ENCODE results near the gene KCTD16.

The KCTD16 gene

DNA sequence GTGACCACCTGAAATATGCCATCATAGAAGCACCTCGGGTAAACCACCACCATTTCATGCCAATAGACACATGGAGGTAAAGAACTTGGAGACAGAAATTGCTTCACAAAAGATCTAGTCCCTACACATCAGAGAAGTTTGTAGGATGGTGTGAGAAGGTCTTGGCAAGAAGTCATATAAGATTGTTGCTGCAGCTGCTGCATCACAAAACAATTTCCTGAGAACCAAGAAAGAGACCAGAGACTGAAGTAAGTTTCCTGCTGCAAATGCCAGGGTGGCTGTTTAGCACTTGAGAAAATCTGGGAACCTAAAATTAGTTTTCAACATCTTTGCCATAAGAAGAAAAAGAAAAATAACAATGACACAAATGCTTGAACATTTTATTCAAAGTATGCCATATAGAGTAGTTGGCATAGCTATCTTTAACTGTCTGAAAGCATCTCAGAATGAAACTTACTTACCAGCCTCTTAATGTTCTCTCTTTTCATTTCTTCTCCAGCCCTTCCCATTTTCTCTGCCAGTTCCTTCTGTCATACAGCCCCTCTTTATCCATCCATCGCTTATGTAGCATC is 114.3 kb downstream of the KCTD16 start:
- DNase-seq (ENCODE audit: low read depth): no peak

DNA sequence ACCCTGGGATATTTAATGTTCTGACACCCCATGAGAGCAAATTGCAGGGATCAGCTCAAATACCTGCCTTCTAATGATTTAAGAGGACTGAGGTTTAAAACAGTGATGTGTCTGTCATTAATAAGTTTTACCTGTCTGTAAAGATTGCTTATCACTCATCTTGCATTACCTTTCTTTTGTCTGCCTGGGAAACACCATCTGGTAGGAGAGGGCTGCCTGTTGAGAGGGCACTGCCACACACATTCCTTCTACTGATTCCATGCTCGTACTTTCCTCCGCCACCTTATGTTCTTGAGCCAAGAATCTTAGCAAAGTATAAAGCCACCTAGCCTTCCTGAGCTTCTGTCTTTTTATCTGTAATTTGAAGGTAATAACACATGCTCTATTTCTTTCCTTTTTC is 118.6 kb downstream of the KCTD16 start:
- no peak for DNase-seq (ENCODE audit: low read depth)

DNA sequence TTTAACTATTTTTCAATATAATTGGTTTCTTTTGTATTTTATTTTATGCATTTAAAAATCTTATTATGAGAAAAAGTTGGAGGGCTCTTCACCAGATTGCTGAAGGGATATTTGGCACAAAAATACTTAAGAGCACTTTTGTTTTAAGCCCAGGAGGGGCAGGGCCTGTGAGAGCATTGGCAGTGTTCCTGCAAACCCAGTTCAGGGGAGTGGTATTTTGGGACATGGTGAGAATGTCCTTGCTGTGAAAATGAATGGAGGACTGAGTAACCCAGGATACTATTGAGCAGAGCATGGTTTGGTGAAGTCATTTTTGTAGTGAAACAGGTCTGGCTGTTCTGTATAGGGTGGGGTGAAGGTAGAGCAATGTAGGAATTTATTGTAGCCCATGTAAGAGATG is 121.4 kb downstream of the KCTD16 start:
- no peak for DNase-seq (ENCODE audit: low read depth)

DNA sequence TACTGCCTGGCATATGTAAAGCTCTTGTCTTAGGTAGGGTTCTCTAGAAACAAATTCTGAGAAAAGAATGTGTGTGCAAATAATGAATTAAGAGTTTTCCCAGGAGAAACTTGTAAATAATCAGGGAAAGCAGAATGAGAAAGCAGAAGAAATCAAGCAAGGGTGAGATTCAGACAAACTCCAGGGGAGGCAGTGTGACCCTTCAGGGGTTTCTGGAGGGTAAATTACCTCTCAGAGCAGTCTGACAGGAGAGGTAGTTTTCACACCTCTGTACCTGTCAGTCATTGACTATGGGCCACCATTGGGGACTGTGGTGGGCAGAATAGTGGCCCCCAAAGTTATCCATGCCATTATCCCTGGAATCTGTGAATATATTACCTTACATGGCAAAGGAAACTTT is 124.6 kb downstream of the KCTD16 start:
- no peak for DNase-seq (ENCODE audit: low read depth)

DNA sequence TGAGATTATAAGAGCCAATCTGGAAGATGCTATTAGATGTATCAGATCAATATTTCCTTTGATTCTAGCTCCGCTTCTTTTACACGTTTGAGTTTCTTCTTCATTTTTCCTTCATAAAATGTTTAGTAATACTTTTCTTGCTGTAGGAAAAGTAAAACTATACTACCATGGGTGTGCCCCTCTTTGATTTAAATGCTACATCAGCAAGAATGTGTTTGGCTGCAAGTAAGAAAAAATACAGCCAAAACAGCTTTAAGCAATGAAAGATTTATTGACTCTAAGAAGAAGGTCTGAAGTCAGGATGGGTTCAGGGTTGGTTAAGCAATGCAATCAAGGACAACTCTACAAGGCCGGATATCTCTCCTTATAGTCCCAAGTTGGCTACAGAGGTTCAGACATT is 126.4 kb downstream of the KCTD16 start:
- DNase-seq (ENCODE audit: low read depth): no peak

DNA sequence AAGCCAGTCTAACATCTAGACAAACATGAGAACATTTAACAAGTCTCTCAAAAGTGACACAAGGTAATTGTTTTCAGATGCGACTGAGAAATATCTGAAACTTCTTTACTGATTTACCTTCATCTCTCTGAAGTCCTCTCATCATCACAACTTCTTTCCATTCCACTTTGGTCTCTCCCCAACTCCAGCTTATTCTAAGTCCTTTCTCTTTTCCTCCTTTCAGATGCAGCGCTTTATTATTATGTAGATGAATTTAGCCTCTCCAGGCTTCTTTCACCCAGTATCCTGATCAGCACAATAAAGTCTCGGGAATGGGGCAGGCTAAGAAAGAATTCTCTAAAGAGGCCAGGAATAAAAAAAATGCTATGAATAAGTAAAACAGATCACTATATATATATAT is 128.0 kb downstream of the KCTD16 start:
- DNase-seq (ENCODE audit: low read depth): no peak

DNA sequence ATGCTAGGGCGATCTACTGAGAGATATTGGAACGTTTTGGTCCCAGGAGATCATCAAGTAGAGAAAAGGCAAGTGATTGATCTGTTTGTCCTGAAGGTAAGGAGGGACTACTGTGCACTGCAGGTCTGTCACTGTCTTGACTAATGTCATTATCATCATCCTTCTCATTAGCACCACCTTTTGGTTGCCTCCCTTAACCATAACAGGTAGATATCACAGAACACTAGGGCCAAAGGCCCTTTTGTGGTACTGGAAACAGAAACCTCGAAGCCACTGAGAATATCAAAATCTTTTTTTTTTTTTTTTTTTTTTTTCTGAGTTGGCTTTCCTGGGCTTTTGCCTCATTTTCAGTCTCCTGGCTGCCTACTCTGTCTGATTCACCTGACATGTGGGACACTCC is 134.0 kb downstream of the KCTD16 start:
- no peak for DNase-seq (ENCODE audit: low read depth)

DNA sequence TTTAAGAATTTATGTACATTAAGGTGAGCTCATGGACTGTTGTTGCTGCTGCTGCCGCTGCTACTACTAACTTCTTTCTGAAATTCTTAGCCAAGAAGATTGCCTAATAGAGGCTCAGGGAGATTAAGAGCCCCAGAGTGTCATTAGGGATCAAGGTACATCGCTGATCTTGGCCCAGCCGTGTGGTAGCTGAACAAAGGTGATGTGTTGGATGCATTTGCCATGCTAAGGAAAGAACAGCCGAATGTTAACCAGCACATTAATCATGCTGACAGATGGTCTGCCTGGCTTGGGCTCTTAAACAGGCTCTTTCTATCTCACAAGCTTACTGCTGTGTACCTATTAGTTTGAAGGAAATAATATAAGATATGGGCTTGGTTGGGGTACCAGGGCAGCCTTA is 137.1 kb downstream of the KCTD16 start:
- no peak for DNase-seq (ENCODE audit: low read depth)

DNA sequence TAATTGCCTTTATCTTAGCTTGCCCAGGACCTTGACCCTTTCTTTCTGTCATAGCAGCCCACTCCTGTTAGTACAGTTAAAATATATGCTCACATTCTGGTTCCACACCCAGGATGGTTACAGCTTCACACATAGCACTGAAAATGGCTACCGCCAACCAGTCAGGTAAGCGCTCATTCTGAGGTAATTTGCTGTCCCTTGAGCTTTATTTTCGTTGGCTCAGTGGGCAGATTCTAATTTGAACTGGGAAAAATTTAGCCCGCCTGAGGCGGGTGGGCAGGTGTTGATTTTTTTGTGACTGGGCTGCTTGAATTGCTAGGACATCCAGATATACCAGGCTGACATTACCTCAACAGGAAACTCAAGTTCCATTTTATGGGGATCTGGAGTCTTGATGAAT is 137.5 kb downstream of the KCTD16 start:
- DNase-seq (ENCODE audit: low read depth): no peak

DNA sequence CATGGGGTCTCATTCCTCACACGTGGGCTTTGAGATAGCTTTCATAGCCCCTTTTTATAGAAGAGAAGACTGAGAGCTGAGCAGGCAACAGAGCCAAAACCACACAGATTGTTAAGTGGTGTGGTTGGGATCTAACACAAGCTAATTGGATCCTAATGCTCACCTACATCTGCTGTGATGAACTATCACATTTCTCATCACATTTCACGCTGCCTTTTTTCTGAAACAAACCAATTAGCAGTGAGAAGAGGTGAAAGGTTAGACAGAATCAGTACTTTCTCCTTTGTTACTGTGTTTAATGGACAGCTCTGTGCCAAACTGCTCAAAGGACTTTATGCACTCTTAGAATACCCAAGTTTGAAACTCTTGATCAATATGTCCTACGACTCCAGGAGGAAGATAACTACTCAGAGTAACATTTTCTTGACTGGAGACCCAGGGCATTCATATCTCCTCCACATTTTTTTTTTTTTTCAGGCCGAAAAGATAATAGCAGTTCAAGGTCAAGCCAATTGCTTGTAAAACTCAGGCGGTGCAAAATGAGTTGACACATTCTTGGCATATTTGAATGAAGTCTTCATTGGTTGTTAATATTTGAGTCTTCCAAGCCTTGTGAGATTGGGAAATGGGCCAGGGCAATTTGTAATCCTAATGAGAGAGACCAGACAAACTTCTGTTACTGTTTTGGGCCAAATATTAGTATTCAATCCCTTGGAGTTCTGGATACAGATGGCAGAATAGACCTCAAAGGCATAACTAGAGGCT is 138.4 kb downstream of the KCTD16 start:
- no peak for DNase-seq (ENCODE audit: low read depth)

DNA sequence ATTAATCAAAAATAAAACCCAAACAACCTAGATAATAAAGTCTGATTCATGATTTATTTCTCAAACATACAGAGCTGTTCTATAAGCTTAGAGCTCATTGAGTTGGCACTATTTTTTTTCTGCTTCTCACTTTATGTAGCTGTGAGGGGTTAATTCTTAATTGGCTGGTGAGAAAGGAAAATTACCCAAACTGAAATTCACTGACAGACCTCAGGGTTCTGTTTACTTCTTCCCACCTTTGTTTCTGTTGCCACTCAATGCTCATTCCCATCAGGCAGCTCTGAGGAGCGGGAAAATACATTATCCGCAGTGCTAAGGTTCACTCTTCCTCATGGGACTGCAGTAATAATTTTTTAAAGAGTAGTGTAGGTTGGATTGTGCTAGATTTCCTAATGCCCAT is 139.9 kb downstream of the KCTD16 start:
- DNase-seq (ENCODE audit: low read depth): no peak

DNA sequence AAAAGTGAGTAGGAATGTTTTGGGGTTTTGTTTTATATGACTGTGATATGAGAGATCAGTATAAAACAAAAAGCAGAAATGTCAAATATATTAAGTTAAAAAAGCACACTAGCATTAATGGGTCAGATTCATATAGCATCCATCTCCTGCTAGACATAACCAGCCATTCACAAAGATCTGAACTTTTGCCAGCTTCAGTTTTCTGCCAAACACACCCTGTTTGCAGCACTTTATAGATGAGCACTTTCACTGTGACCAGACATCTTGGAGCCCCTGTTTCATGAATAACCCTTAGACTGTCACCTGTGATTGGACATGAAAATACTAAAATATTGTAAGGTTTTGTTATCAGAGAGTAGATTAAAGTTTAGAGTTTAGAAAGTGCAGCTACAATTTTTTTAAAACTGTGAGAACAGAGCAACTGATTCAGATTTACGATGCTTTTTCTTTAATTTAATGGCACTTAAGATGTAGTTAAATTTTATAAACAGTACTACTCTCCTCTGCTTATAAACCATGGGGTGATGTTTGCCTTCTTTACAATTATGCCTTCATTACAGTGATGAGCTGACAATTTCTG is 142.6 kb downstream of the KCTD16 start:
- DNase-seq (ENCODE audit: low read depth): no peak

DNA sequence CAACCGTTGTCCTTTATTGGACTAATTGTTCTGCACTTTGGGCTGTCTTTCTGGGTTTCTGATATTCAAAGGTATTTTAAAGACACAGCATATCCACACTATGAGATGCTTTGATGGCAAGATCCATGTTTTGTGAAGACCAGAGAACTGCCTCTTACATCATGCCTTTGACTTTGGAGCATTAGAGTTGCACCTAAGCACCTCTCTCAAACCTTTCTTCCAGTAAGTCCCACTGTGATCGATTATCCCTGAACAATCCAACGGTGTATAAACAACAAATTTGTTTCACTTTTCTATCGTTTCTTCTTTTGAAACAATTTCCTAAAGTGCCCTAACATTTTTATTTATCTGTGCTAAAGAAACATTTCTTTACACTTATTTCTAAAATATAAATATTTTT is 144.4 kb downstream of the KCTD16 start:
- no peak for DNase-seq (ENCODE audit: low read depth)

DNA sequence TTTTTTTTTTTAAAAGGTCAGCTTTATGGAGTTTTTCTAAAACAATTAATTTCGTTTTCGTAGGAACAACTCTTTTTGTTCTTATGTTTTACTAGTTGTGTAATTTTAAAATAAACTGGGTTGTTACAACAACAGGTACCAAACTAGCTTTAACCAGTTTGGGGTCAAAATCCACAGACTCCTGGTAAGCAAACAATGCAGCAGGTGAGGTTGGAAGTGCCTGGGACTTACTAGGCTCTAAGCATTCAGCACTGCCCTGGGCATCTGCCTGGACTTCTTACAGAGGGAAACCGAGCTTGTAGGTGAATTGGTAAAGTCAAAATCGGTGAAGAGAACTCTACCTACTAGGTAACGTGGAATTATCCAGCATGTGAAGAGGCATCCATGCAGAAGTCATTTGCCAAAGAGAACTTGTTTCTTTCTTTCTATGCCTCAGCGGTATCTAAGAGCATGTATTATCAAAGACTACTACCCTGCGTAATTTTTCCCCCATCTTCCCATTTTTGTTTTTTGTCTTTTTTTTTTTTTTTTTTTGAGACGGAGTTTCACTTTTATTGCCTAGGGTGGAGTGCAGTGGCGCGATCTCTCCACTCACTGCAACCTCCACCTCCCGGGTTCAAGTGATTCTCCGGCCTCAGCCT is 145.4 kb downstream of the KCTD16 start:
- no peak for DNase-seq (ENCODE audit: low read depth)

DNA sequence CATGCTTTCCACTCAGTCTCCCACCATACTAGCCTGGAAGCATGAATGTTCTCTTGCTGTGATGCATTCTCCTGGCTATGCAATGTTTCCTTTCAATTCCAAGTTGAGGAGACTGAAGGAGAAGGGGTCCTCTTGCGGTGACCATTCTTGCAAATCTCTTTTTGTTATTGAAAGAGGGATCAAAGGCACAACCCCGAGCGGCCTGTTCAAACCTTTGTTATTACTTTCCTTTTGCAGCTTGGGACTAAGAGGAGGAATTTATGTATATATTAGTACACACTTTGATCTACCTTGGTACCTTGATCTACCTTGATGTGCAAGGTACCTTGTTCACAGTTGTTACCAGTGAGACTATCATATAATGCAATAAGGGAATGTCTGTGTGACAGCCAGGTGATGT is 147.3 kb downstream of the KCTD16 start:
- DNase-seq (ENCODE audit: low read depth): no peak

DNA sequence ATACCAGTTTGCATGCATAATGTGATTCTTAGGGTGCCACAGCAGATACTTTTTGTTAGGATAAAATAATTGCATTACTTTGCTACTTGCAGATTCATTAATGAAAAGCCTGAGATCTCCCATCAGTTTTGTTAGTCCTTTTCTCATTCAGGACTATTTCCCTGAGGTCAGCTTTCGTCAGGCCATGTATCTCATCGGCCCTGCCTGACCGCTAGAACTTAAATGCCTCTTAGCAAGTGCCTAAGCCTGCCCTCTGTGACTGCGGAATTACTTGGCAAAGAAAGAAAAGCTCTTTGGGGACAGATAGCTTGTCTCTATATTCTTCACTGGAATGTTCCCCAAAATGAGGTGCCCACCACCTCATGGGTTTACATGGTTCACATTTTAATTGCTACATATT is 147.8 kb downstream of the KCTD16 start:
- DNase-seq (ENCODE audit: low read depth): no peak

DNA sequence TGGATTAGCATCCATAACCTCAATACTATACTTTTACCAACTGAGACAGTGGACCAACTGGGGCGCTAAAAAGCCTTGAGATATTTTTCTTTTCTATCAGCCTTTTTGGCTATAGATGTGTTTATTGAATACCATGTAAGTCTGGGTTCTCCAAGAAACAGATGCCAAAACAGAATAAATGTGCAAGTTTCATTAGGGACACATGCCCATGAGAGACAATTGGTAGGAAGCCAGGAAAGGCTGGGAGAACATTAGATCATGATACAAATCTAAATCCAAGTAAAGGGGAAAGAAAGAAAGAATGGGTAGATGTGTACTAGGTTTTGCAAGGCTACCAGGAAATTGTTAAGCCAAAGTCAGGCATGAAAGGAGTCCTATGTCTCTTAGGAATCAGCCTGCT is 152.5 kb downstream of the KCTD16 start:
- no peak for DNase-seq (ENCODE audit: low read depth)

DNA sequence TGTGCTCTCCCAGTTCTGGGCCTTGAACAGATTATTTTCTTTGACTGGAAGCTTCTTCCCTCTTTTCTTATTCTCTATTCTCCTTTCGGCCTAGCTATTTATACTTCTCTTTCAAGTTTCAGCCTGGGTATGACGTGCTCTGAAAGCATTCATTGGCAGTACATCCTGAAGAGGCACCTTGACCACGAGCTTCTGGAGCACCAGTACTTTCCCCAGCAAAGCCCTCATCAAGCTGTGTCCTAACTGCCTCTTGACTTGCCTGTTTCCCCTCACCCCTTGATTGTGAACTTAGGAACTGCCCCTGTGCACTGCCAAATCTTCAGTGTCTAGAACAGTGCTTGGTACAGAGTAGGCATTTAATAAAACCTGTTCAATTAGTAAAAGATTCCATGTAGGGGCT is 154.9 kb downstream of the KCTD16 start:
- no peak for DNase-seq (ENCODE audit: low read depth)

DNA sequence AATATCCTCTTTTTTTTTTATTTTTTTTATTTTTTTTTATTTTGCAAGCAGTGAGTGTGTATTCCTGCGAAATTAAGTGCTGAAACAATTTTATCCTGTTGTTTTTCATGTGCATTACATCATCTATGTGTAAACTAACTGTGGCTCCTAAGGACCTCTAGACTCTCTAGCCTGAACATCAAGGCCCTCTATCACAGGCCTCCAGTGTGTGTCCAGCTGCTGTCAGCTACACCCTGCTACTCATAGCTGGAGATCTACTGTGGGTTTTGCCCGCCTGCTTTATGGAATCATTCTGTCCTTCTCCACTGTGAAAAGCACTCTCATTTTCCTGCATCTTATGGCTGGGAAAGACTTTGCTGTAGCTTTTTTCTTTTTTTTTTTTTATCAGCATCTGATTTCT is 157.8 kb downstream of the KCTD16 start:
- DNase-seq (ENCODE audit: low read depth): no peak

DNA sequence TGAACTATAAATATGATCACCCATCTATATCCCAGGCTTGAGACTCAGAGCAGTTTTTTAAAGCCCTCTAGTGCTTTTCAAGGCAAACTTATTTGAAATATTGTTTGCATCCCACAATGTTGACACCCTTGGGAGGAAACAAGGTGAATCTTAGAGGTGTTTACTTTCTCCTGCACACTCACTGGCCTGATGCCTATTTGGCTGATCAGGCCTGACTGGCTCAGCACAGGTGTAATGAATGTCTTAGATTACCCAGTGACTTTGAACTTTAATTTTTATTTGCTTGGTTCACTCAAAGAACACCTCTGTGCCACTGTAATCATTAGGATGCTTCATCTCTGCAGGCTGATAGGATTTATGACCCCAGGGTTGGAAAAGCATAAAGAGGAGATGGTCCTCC is 158.3 kb downstream of the KCTD16 start:
- no peak for DNase-seq (ENCODE audit: low read depth)

DNA sequence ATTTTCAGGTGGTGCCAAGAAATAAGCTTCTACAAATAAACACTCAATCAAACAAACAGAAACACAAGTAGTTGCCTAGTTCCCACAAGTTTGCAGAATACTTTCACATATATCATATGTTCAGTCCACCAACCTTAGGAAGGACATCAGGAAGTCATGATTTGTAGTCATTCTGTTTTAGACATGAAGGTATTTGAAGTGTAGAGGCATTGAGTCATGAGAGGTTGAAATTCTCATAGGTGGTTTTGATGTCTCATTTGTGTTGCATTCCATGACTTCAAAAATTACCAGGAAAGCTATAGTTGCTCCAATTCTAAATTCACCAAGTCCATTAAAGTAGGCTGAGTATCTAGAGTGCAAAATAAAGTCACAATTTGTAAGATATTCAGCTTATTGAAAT is 159.0 kb downstream of the KCTD16 start:
- DNase-seq (ENCODE audit: low read depth): no peak

DNA sequence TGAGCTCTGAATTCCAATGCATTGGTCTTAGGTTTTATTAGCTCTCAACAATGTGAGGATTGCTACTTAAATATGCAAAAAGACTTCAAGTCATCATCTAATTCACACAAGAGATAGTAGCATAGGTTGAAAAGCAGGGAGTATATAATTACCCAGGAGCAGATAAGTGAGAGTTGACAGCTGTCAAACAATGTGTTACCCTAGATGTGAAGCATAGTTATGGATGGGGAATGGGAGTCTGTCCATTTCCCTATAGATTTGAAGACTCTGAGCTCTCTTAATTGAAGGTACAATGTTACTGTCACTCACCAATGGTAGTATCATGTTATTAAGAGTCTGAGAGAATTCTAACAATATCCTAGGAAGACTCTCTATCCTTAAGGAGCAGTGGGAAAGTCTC is 160.7 kb downstream of the KCTD16 start:
- no peak for DNase-seq (ENCODE audit: low read depth)

DNA sequence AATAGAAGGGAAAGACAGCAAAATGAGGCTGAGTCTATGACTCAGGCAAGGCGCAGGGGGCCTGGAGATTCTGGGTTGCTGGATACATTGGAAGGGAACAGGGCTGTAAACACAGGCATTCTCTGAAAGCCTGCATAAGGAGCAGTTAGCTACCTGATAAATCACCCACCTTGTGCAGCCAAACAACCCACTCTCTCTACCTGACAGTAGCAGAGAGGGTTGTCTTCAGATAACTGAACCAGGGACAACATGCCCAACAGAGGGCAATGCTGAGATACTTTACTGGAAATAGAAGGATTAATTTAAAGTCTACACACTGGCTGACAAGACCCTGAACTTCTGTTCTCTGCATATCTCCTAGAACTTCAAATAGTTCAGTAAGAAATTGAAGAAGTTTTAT is 161.6 kb downstream of the KCTD16 start:
- DNase-seq (ENCODE audit: low read depth): no peak
